ENCODE measurements around the gene FKBP9.

Gene FKBP9

GRCh38 chr7:33012364-33012763 lies 55.1 kb downstream of the FKBP9 start:
- DNase-seq: no peak

GRCh38 chr7:33024189-33024757 lies 67.0 kb downstream of the FKBP9 start:
- no peak for DNase-seq

- peak; percentile 58 for DNase-seq
Observed at GRCh38 chr7:33035776-33036175, 78.5 kb downstream of the FKBP9 start.

GRCh38 chr7:33038639-33039038 lies 81.4 kb downstream of the FKBP9 start:
- DNase-seq: no peak

GRCh38 chr7:33039257-33039902 lies 82.1 kb downstream of the FKBP9 start:
- DNase-seq: peak; percentile 83

- peak; percentile 32 for DNase-seq
Observed at GRCh38 chr7:33039903-33040292, 82.7 kb downstream of the FKBP9 start.

GRCh38 chr7:33040803-33041516 lies 83.7 kb downstream of the FKBP9 start:
- DNase-seq: peak; percentile 89

- no peak for DNase-seq
Observed at GRCh38 chr7:33041631-33042428, 84.6 kb downstream of the FKBP9 start.

GRCh38 chr7:33043501-33044400 lies 86.5 kb downstream of the FKBP9 start:
- no peak for DNase-seq

- no peak for DNase-seq
Observed at GRCh38 chr7:33044401-33044718, 87.1 kb downstream of the FKBP9 start.

GRCh38 chr7:33044986-33045385 lies 87.7 kb downstream of the FKBP9 start:
- no peak for DNase-seq

- no peak for DNase-seq
Observed at GRCh38 chr7:33048257-33048656, 91.0 kb downstream of the FKBP9 start.

GRCh38 chr7:33048704-33049103 lies 91.5 kb downstream of the FKBP9 start:
- no peak for DNase-seq

- DNase-seq: peak; percentile 49
Observed at GRCh38 chr7:33050535-33051318, 93.5 kb downstream of the FKBP9 start.

GRCh38 chr7:33053721-33054120 lies 96.5 kb downstream of the FKBP9 start:
- no peak for DNase-seq

- no peak for DNase-seq
Observed at GRCh38 chr7:33054261-33054964, 97.2 kb downstream of the FKBP9 start.

GRCh38 chr7:33055158-33055557 lies 97.9 kb downstream of the FKBP9 start:
- no peak for DNase-seq

Measured in suppressor macrophage treated with lipopolysaccharide for 4 hours (primary cell).